ENCODE measurements around the gene PKP4. TPM values are rescaled to one million over a fixed set of nuclear protein-coding genes. Genes with fewer than 3 reads are reported as not detected.

The PKP4 gene
- total RNA-seq, 1 experiment from 2014 or later, result not detected

DNA sequence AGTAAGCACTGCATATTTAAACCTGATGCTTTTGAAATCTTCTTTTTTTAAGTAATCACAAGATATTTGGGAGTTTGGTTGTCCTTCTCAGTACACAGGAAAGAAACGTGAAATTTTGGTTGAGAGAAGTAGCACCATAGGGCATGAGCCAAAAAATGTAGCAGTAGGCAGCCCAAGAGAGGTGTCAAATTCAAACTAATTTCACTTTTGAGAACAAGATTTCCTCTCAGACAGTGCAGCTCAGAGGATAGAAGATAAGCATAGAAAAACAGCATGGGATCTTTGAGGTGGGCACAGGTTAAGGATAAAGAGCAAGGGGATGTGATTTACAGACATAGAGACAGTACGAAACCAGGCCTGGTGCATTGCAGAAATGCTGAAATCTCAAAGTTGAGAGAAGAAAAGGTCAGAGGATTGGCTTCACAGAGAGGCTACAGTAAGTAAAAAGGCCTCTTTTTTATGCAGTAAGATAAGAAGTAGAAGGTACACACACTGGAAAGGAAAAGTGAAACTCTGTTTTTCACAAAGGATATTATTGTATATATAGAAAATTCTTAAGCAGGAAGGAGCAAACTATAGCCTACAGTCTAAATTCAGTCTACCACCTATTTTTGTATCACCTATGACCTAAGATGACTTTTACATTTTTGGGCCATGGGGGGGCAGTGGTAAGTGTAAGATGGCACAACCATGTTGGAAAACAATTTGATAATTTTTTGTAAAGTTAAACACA lies 89.8 kb downstream of the PKP4 start:
- Histone ChIP-seq H3K9ac (ENCODE audit: low read length) (no peak overlapping the region), H3K4me3 (ENCODE audit: low read length) (no peak overlapping the region), H2AFZ (ENCODE audit: low read length) (no peak overlapping the region), H3K36me3 (ENCODE audit: insufficient read depth, low read length) (no peaks in the 10 kb centered on the region), H3K79me2 (ENCODE audit: low read length) (no peaks in the 10 kb centered on the region), H3K27ac (ENCODE audit: low read length) (no peak overlapping the region), H3K9me3 (ENCODE audit: low read length) (no peaks in the 10 kb centered on the region), H3K9me2 (replicated peaks; ENCODE audit: insufficient read depth, low read length) (no peaks in the 10 kb centered on the region), H3K27me3 (ENCODE audit: low read length) (no peaks in the 10 kb centered on the region), H3K4me2 (ENCODE audit: low read depth, low read length, poor library complexity, severe bottlenecking) (no peak overlapping the region), H3K4me1 (ENCODE audit: low read length) (no peaks in the 10 kb centered on the region), H4K20me1 (ENCODE audit: insufficient read depth, low read depth, low read length) (no peaks in the 10 kb centered on the region)
- DNase-seq, result no peak

DNA sequence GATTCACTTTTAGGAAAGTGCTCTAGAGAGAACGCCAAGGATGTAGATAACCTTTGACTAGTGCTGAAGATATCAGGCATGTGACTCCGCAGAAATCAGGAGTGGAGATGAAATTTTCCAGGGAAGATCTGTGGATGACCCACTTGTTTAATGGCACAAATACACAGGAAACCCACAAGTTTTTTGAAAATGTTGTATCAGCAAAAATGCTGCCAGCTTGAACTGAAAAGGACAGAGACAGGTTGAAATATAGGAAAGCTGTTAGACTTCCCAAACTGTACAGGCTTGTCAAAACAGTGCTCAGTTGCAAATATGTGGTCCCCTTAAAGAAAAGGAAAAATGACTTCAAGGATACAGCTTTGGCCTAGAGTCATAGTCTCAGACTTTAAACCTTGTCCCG lies 96.5 kb downstream of the PKP4 start:
- H4K20me1 ChIP-seq (ENCODE audit: insufficient read depth, low read depth, low read length), result no peaks in the 10 kb centered on the region
- no peak overlapping the region for H3K4me3 ChIP-seq (ENCODE audit: low read length)
- no peaks in the 10 kb centered on the region for H3K9me3 ChIP-seq (ENCODE audit: low read length)
- no peaks in the 10 kb centered on the region for H3K4me1 ChIP-seq (ENCODE audit: low read length)
- H3K27me3 ChIP-seq (ENCODE audit: low read length), result no peaks in the 10 kb centered on the region
- DNase-seq, result no peak
- H3K27ac ChIP-seq (ENCODE audit: low read length), result no peak overlapping the region
- no peak overlapping the region for H2AFZ ChIP-seq (ENCODE audit: low read length)
- no peak overlapping the region for H3K9ac ChIP-seq (ENCODE audit: low read length)
- H3K4me2 ChIP-seq (ENCODE audit: low read depth, low read length, poor library complexity, severe bottlenecking), result no peak overlapping the region
- H3K79me2 ChIP-seq (ENCODE audit: low read length), result no peaks in the 10 kb centered on the region
- H3K9me2 ChIP-seq (replicated peaks; ENCODE audit: insufficient read depth, low read length), result no peaks in the 10 kb centered on the region
- H3K36me3 ChIP-seq (ENCODE audit: insufficient read depth, low read length), result no peaks in the 10 kb centered on the region

DNA sequence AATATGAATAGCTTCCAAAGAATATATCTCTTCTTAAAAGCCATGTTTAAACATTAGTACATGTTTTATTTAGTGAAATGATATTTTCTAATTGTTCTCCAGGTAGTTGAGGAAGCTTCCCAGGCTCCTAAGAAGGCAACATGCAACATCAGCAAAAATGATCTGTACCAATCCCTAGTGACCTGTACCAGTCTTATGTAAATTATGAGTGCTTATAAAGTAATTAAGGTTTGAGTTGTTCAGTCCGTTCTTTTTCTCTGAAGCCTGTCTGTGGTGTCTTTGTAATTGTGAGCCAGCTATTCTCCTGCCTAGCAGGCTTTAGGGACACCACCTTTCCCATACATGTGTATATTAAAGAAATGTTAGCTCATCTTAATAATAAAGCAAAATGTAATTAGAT lies 98.2 kb downstream of the PKP4 start:
- Histone ChIP-seq H4K20me1 (ENCODE audit: insufficient read depth, low read depth, low read length) (no peaks in the 10 kb centered on the region), H2AFZ (ENCODE audit: low read length) (no peak overlapping the region), H3K4me1 (ENCODE audit: low read length) (no peaks in the 10 kb centered on the region), H3K27me3 (ENCODE audit: low read length) (no peaks in the 10 kb centered on the region), H3K79me2 (ENCODE audit: low read length) (no peaks in the 10 kb centered on the region), H3K9me3 (ENCODE audit: low read length) (no peaks in the 10 kb centered on the region), H3K36me3 (ENCODE audit: insufficient read depth, low read length) (no peaks in the 10 kb centered on the region), H3K9ac (ENCODE audit: low read length) (no peak overlapping the region), H3K4me2 (ENCODE audit: low read depth, low read length, poor library complexity, severe bottlenecking) (no peak overlapping the region), H3K9me2 (replicated peaks; ENCODE audit: insufficient read depth, low read length) (no peaks in the 10 kb centered on the region), H3K4me3 (ENCODE audit: low read length) (no peak overlapping the region), H3K27ac (ENCODE audit: low read length) (no peak overlapping the region)
- no peak for DNase-seq

DNA sequence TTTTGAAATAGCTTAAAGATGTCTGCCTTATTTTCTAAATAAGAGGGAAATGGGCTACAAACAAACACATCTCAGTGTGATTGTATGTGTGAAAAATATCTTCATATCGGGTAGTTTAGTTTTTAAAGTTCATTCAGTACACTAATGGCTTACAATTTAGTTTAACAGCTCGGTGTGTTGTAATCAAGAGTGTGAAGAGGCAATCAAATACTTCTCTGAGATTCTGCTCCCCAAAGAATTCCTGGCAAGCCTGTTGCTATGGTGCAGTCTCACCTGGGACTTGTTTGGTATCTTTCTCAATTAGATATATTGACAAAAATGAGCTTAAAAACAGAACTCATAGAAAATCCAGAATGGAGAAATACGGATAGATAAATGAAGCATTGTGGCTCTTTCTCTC lies 99.4 kb downstream of the PKP4 start:
- H3K36me3 ChIP-seq (ENCODE audit: insufficient read depth, low read length), result no peaks in the 10 kb centered on the region
- no peak overlapping the region for H2AFZ ChIP-seq (ENCODE audit: low read length)
- H3K9ac ChIP-seq (ENCODE audit: low read length), result no peak overlapping the region
- no peaks in the 10 kb centered on the region for H3K27me3 ChIP-seq (ENCODE audit: low read length)
- no peak overlapping the region for H3K4me3 ChIP-seq (ENCODE audit: low read length)
- no peaks in the 10 kb centered on the region for H3K9me2 ChIP-seq (replicated peaks; ENCODE audit: insufficient read depth, low read length)
- H3K4me2 ChIP-seq (ENCODE audit: low read depth, low read length, poor library complexity, severe bottlenecking), result no peak overlapping the region
- no peaks in the 10 kb centered on the region for H3K9me3 ChIP-seq (ENCODE audit: low read length)
- H3K27ac ChIP-seq (ENCODE audit: low read length), result no peak overlapping the region
- no peaks in the 10 kb centered on the region for H4K20me1 ChIP-seq (ENCODE audit: insufficient read depth, low read depth, low read length)
- H3K79me2 ChIP-seq (ENCODE audit: low read length), result no peaks in the 10 kb centered on the region
- no peak for DNase-seq
- no peaks in the 10 kb centered on the region for H3K4me1 ChIP-seq (ENCODE audit: low read length)

DNA sequence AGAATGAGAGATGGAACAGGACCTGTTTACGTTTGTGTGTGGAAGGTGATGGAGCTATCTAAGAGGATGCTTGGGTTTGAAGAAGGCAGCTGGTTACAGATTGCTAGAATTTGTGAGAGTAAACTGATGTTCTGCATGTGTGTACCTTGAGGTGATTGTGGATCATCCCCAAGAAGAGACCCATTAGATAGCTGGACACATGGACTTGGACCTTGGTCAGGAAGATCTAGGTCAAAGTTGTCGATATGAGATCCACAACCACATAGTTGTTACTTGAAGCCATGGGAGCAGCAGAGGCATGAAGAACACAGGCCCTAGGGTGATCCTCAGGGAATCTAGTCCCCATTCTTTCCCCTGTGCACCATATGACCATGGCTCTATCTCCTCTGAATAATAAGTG lies 101.0 kb downstream of the PKP4 start:
- H2AFZ ChIP-seq (ENCODE audit: low read length), result no peak overlapping the region
- no peaks in the 10 kb centered on the region for H3K9me2 ChIP-seq (replicated peaks; ENCODE audit: insufficient read depth, low read length)
- no peaks in the 10 kb centered on the region for H3K4me1 ChIP-seq (ENCODE audit: low read length)
- H3K36me3 ChIP-seq (ENCODE audit: insufficient read depth, low read length), result no peaks in the 10 kb centered on the region
- H3K4me3 ChIP-seq (ENCODE audit: low read length), result no peak overlapping the region
- H3K9me3 ChIP-seq (ENCODE audit: low read length), result no peaks in the 10 kb centered on the region
- DNase-seq, result no peak
- no peaks in the 10 kb centered on the region for H3K79me2 ChIP-seq (ENCODE audit: low read length)
- H3K4me2 ChIP-seq (ENCODE audit: low read depth, low read length, poor library complexity, severe bottlenecking), result no peak overlapping the region
- no peak overlapping the region for H3K9ac ChIP-seq (ENCODE audit: low read length)
- no peaks in the 10 kb centered on the region for H3K27me3 ChIP-seq (ENCODE audit: low read length)
- no peaks in the 10 kb centered on the region for H4K20me1 ChIP-seq (ENCODE audit: insufficient read depth, low read depth, low read length)
- H3K27ac ChIP-seq (ENCODE audit: low read length), result no peak overlapping the region

DNA sequence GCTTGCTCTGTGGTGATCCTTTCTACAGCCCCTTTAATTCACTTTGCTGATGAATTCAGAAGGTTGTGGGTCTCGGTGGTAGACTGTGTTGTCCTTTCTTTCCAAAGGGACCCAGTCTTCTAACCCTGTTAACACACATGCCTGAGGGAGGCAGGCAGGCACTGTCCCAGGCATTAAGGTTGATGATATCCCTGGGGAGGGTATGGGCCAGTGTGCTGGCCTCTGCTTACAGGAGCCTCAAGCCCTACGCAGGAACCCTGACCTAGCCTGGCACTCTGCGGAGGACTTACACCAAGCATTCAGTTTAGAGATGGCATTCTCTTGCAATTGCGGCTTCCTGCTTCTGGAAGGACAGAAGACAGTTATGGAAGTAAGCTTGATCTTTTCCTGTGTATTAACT lies 102.5 kb downstream of the PKP4 start:
- no peak overlapping the region for H3K9ac ChIP-seq (ENCODE audit: low read length)
- H3K9me2 ChIP-seq (replicated peaks; ENCODE audit: insufficient read depth, low read length), result no peaks in the 10 kb centered on the region
- no peak overlapping the region for H2AFZ ChIP-seq (ENCODE audit: low read length)
- no peaks in the 10 kb centered on the region for H3K79me2 ChIP-seq (ENCODE audit: low read length)
- no peak overlapping the region for H3K4me3 ChIP-seq (ENCODE audit: low read length)
- H3K27ac ChIP-seq (ENCODE audit: low read length), result no peak overlapping the region
- no peak overlapping the region for H3K4me2 ChIP-seq (ENCODE audit: low read depth, low read length, poor library complexity, severe bottlenecking)
- no peak for DNase-seq
- H3K36me3 ChIP-seq (ENCODE audit: insufficient read depth, low read length), result no peaks in the 10 kb centered on the region
- no peaks in the 10 kb centered on the region for H4K20me1 ChIP-seq (ENCODE audit: insufficient read depth, low read depth, low read length)
- no peaks in the 10 kb centered on the region for H3K27me3 ChIP-seq (ENCODE audit: low read length)
- no peaks in the 10 kb centered on the region for H3K4me1 ChIP-seq (ENCODE audit: low read length)
- no peaks in the 10 kb centered on the region for H3K9me3 ChIP-seq (ENCODE audit: low read length)

DNA sequence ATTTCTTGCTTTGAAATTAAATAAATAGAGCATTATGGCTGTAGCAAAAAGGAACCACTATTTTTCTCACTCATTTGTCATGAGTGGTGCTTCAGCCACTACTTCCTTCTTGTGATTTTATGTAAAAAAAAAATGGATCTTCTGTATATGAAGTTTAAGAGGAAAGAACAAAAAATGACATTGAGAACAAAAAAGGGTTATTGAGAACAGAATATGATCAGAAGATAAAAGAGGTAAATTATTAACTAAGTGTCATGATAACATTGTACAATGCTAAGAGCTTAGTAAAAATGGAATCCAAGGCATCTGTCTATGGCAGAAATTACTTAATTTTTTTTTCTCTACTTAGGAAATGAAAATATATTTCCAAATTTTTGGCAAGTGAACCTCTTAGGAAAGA lies 103.5 kb downstream of the PKP4 start:
- H3K79me2 ChIP-seq (ENCODE audit: low read length), result no peaks in the 10 kb centered on the region
- H3K9me3 ChIP-seq (ENCODE audit: low read length), result no peaks in the 10 kb centered on the region
- no peak overlapping the region for H3K4me3 ChIP-seq (ENCODE audit: low read length)
- no peaks in the 10 kb centered on the region for H4K20me1 ChIP-seq (ENCODE audit: insufficient read depth, low read depth, low read length)
- no peaks in the 10 kb centered on the region for H3K9me2 ChIP-seq (replicated peaks; ENCODE audit: insufficient read depth, low read length)
- H3K4me1 ChIP-seq (ENCODE audit: low read length), result no peaks in the 10 kb centered on the region
- no peak overlapping the region for H2AFZ ChIP-seq (ENCODE audit: low read length)
- H3K9ac ChIP-seq (ENCODE audit: low read length), result no peak overlapping the region
- no peak for DNase-seq
- H3K27me3 ChIP-seq (ENCODE audit: low read length), result no peaks in the 10 kb centered on the region
- H3K4me2 ChIP-seq (ENCODE audit: low read depth, low read length, poor library complexity, severe bottlenecking), result no peak overlapping the region
- H3K27ac ChIP-seq (ENCODE audit: low read length), result no peak overlapping the region
- H3K36me3 ChIP-seq (ENCODE audit: insufficient read depth, low read length), result no peaks in the 10 kb centered on the region

DNA sequence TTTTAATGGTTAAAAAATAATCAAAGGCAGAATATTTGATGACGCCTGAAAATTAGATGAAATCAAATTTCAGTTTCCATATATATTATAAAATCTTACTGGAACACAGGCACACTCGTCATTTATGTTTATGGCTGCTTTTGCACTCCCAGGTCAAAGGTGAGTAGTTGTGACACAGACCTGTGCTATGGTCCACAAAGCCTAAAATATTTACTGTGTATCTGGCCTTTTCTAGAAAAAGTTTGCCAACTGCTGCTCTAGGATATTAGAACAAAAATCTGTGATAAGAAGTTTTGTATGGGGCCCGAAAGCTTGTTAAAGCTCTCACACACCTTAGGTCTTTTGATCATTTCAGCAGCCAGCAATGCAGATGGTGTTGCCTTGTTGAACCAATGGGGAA lies 104.3 kb downstream of the PKP4 start:
- Histone ChIP-seq H4K20me1 (ENCODE audit: insufficient read depth, low read depth, low read length) (no peaks in the 10 kb centered on the region), H3K36me3 (ENCODE audit: insufficient read depth, low read length) (no peaks in the 10 kb centered on the region), H2AFZ (ENCODE audit: low read length) (no peak overlapping the region), H3K27ac (ENCODE audit: low read length) (no peak overlapping the region), H3K4me2 (ENCODE audit: low read depth, low read length, poor library complexity, severe bottlenecking) (no peak overlapping the region), H3K9me2 (replicated peaks; ENCODE audit: insufficient read depth, low read length) (no peaks in the 10 kb centered on the region), H3K4me3 (ENCODE audit: low read length) (no peak overlapping the region), H3K9ac (ENCODE audit: low read length) (no peak overlapping the region), H3K4me1 (ENCODE audit: low read length) (no peaks in the 10 kb centered on the region), H3K79me2 (ENCODE audit: low read length) (no peaks in the 10 kb centered on the region), H3K27me3 (ENCODE audit: low read length) (no peaks in the 10 kb centered on the region), H3K9me3 (ENCODE audit: low read length) (no peaks in the 10 kb centered on the region)
- DNase-seq, result no peak
